Measurements from ENCODE around the gene SERPINF2. TPM values are rescaled to one million over a fixed set of nuclear protein-coding genes. Genes with fewer than 3 reads are reported as not detected.

SERPINF2 gene
- total and polyA plus RNA-seq, 4 donors = 13.7 to 78.9 (median 58.0) TPM

DNA sequence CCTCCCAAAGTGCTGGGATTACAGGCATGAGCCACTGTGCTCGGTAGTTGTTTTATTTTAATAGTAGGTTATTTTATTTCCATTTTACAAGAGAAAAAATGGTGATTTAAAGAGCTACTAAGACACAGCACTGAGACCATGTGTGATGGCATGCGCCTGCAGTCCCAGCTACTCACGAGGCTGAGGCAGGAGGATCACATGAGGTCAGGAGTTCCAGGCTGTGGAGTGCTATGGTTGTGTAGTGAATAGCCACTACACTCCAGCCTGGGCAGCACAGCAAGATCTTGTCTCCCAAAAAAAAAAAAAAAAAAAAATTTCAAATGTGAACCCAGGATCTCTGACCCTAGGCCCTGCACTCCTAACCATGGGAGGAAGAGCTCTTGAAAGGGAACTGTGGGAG is 22.9 kb downstream of the SERPINF2 start:
- ATAC-seq (ENCODE audit: insufficient read depth, low FRiP score) = no peak
- no peak overlapping the region for H3K27ac ChIP-seq (ENCODE audit: low read depth in 1 of 2, low read length in 1 of 2)
- H3K36me3 ChIP-seq (ENCODE audit: control insufficient read depth in 4 of 4, insufficient read depth in 4 of 4, low read length in 4 of 4) = no peaks in the 10 kb centered on the region
- TF ChIP-seq, protein P1, sequence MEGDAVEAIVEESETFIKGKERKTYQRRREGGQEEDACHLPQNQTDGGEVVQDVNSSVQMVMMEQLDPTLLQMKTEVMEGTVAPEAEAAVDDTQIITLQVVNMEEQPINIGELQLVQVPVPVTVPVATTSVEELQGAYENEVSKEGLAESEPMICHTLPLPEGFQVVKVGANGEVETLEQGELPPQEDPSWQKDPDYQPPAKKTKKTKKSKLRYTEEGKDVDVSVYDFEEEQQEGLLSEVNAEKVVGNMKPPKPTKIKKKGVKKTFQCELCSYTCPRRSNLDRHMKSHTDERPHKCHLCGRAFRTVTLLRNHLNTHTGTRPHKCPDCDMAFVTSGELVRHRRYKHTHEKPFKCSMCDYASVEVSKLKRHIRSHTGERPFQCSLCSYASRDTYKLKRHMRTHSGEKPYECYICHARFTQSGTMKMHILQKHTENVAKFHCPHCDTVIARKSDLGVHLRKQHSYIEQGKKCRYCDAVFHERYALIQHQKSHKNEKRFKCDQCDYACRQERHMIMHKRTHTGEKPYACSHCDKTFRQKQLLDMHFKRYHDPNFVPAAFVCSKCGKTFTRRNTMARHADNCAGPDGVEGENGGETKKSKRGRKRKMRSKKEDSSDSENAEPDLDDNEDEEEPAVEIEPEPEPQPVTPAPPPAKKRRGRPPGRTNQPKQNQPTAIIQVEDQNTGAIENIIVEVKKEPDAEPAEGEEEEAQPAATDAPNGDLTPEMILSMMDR (IDR thresholded peaks at IDR 0.05; ENCODE audit: control extremely low read depth, extremely low read depth) = no peak
- no peaks in the 10 kb centered on the region for H3K9me3 ChIP-seq (ENCODE audit: control insufficient read depth in 4 of 4, insufficient read depth in 3 of 4, low read length in 3 of 4)
- H3K27me3 ChIP-seq (ENCODE audit: control insufficient read depth in 3 of 3, insufficient read depth in 3 of 3, low read length in 2 of 3) = no peaks in the 10 kb centered on the region
- DNase-seq = no peak
- H3K9ac ChIP-seq (ENCODE audit: insufficient read depth in 1 of 2, low read length in 2 of 2) = no peak overlapping the region
- H3K4me1 ChIP-seq (ENCODE audit: control insufficient read depth in 5 of 5, insufficient read depth in 5 of 5, low read length in 5 of 5) = peaks cover 0 to 36% (median 9%) of the 10 kb centered on the region in 5 donors
- 95 to 97% methylated on average over 3 of the region's 3 CpGs for WGBS, 2 donors
- no peak overlapping the region for H3K4me3 ChIP-seq

- TF ChIP-seq, protein P1 (IDR thresholded peaks at IDR 0.05; ENCODE audit: control extremely low read depth, extremely low read depth) = no peak
- DNase-seq = no peak
- Histone ChIP-seq H3K4me3 (no peak overlapping the region), H3K36me3 (ENCODE audit: control insufficient read depth in 4 of 4, insufficient read depth in 4 of 4, low read length in 4 of 4) (no peaks in the 10 kb centered on the region), H3K9me3 (ENCODE audit: control insufficient read depth in 4 of 4, insufficient read depth in 3 of 4, low read length in 3 of 4) (no peaks in the 10 kb centered on the region), H3K27ac (ENCODE audit: low read depth in 1 of 2, low read length in 1 of 2) (no peak overlapping the region), H3K9ac (ENCODE audit: insufficient read depth in 1 of 2, low read length in 2 of 2) (no peak overlapping the region), H3K27me3 (ENCODE audit: control insufficient read depth in 3 of 3, insufficient read depth in 3 of 3, low read length in 2 of 3) (no peaks in the 10 kb centered on the region), H3K4me1 (ENCODE audit: control insufficient read depth in 5 of 5, insufficient read depth in 5 of 5, low read length in 5 of 5) (peaks cover 0 to 36% (median 9%) of the 10 kb centered on the region in 5 donors)
- no peak for ATAC-seq (ENCODE audit: insufficient read depth, low FRiP score)
- WGBS, 2 donors = 78 to 82% methylated on average over 21 of the region's 21 CpGs
These were observed 23.9 kb downstream of the SERPINF2 start for GRCh38 chr17:1766382-1767135.

- no peaks in the 10 kb centered on the region for H3K9me3 ChIP-seq (ENCODE audit: control insufficient read depth in 4 of 4, insufficient read depth in 3 of 4, low read length in 3 of 4)
- H3K36me3 ChIP-seq (ENCODE audit: control insufficient read depth in 4 of 4, insufficient read depth in 4 of 4, low read length in 4 of 4) = no peaks in the 10 kb centered on the region
- DNase-seq (no peak), ATAC-seq (ENCODE audit: insufficient read depth, low FRiP score) (no peak)
- no peaks in the 10 kb centered on the region for H3K27me3 ChIP-seq (ENCODE audit: control insufficient read depth in 3 of 3, insufficient read depth in 3 of 3, low read length in 2 of 3)
- TF ChIP-seq, protein P1 (IDR thresholded peaks at IDR 0.05; ENCODE audit: control extremely low read depth, extremely low read depth) = no peak
- H3K27ac ChIP-seq (ENCODE audit: low read depth in 1 of 2, low read length in 1 of 2) = no peak overlapping the region
- WGBS, 2 donors = 86 to 92% methylated on average over 12 of the region's 12 CpGs
- H3K9ac ChIP-seq (ENCODE audit: insufficient read depth in 1 of 2, low read length in 2 of 2) = no peak overlapping the region
- peaks cover 0 to 30% (median 9%) of the 10 kb centered on the region in 5 donors for H3K4me1 ChIP-seq (ENCODE audit: control insufficient read depth in 5 of 5, insufficient read depth in 5 of 5, low read length in 5 of 5)
- H3K4me3 ChIP-seq = no peak overlapping the region
These were observed 24.7 kb downstream of the SERPINF2 start for GRCh38 chr17:1767358-1767757.
